ENCODE data around the gene EIF4B.

- peak; percentile 45 to 52 (median 45) for TF ChIP-seq CTCF (IDR thresholded peaks at IDR 0.05 in 2 of 3, conservative IDR thresholded peaks at IDR 0.05 in 1 of 3; ENCODE audit: insufficient read depth in 2 of 3, low read depth in 1 of 3, low read length in 3 of 3)
- TF ChIP-seq ZNF324 (CRISPR knock-in tag; IDR thresholded peaks at IDR 0.05), result no peak
- TF ChIP-seq BRD4 (IDR thresholded peaks at IDR 0.05), result no peak
- TF ChIP-seq TCF7L2 (IDR thresholded peaks at IDR 0.05; ENCODE audit: low read depth, low read length), result no peak
- TF ChIP-seq POLR2AphosphoS5 (IDR thresholded peaks at IDR 0.05; ENCODE audit: control insufficient read depth, insufficient read depth, low read depth, low read length), result no peak
- TF ChIP-seq POLR2A (conservative IDR thresholded peaks at IDR 0.05), result no peak
- no peak for TF ChIP-seq ZNF146 (CRISPR knock-in tag; IDR thresholded peaks at IDR 0.05; ENCODE audit: unreplicated experiment)
- no peak for TF ChIP-seq CBFA2T2 (conservative IDR thresholded peaks at IDR 0.05)
- no peak for TF ChIP-seq TRIM24 (IDR thresholded peaks at IDR 0.05)
These were observed 65.6 kb downstream of the EIF4B start for GRCh38 chr12:53071591-53072551.
